ENCODE measurements around the gene ZNF467. TPM values are rescaled to one million over a fixed set of nuclear protein-coding genes. Genes with fewer than 3 reads are reported as not detected.

ZNF467 gene
- total RNA-seq, 1 donor from 2014 or later = 1.4 TPM

- Mint-ChIP-seq H3K9me3 (ENCODE audit: unreplicated experiment) (peaks cover 3% of the 10 kb centered on the region), H3K4me1 (ENCODE audit: low read depth, unreplicated experiment) (peaks cover 4% of the 10 kb centered on the region), H3K4me3 (ENCODE audit: unreplicated experiment) (peak overlapping the region; percentile 57), H3K36me3 (ENCODE audit: unreplicated experiment) (peaks cover under 1% of the 10 kb centered on the region), H3K27me3 (ENCODE audit: unreplicated experiment) (peaks cover 8% of the 10 kb centered on the region), H3K27ac (ENCODE audit: unreplicated experiment) (no peak overlapping the region)
- peak; percentile 39 for DNase-seq
- TF ChIP-seq CTCF (IDR thresholded peaks at IDR 0.05; ENCODE audit: partially characterized antibody, unreplicated experiment) = no peak
Observed at GRCh38 chr7:149772956-149773434, 393 bp downstream of the ZNF467 start.

- TF ChIP-seq CTCF (IDR thresholded peaks at IDR 0.05; ENCODE audit: partially characterized antibody, unreplicated experiment) = no peak
- peaks cover 6% of the 10 kb centered on the region for H3K36me3 Mint-ChIP-seq (ENCODE audit: unreplicated experiment)
- H3K27ac Mint-ChIP-seq (ENCODE audit: unreplicated experiment) = no peak overlapping the region
- peak overlapping the region; percentile 30 for H3K4me3 Mint-ChIP-seq (ENCODE audit: unreplicated experiment)
- peak; percentile 67 for DNase-seq
- peaks cover 4% of the 10 kb centered on the region for H3K4me1 Mint-ChIP-seq (ENCODE audit: low read depth, unreplicated experiment)
- H3K9me3 Mint-ChIP-seq (ENCODE audit: unreplicated experiment) = peaks cover 3% of the 10 kb centered on the region
- H3K27me3 Mint-ChIP-seq (ENCODE audit: unreplicated experiment) = peaks cover 12% of the 10 kb centered on the region
Observed at GRCh38 chr7:149772241-149772955, 990 bp downstream of the ZNF467 start.

- Mint-ChIP-seq H3K9me3 (ENCODE audit: unreplicated experiment) (peaks cover 3% of the 10 kb centered on the region), H3K4me1 (ENCODE audit: low read depth, unreplicated experiment) (peaks cover 4% of the 10 kb centered on the region), H3K27ac (ENCODE audit: unreplicated experiment) (no peak overlapping the region), H3K27me3 (ENCODE audit: unreplicated experiment) (peaks cover 15% of the 10 kb centered on the region), H3K4me3 (ENCODE audit: unreplicated experiment) (peak overlapping the region; percentile 59), H3K36me3 (ENCODE audit: unreplicated experiment) (peaks cover 10% of the 10 kb centered on the region)
- peak; percentile 94 for DNase-seq
- TF ChIP-seq CTCF (IDR thresholded peaks at IDR 0.05; ENCODE audit: partially characterized antibody, unreplicated experiment) = no peak
Observed at GRCh38 chr7:149771720-149772240, 1.6 kb downstream of the ZNF467 start.

- peaks cover 16% of the 10 kb centered on the region for H3K36me3 Mint-ChIP-seq (ENCODE audit: unreplicated experiment)
- peaks cover 7% of the 10 kb centered on the region for H3K4me1 Mint-ChIP-seq (ENCODE audit: low read depth, unreplicated experiment)
- no peak overlapping the region for H3K27ac Mint-ChIP-seq (ENCODE audit: unreplicated experiment)
- no peak for DNase-seq
- H3K9me3 Mint-ChIP-seq (ENCODE audit: unreplicated experiment) = peaks cover 11% of the 10 kb centered on the region
- H3K27me3 Mint-ChIP-seq (ENCODE audit: unreplicated experiment) = peaks cover 23% of the 10 kb centered on the region
- H3K4me3 Mint-ChIP-seq (ENCODE audit: unreplicated experiment) = peak overlapping the region; percentile 75
- TF ChIP-seq CTCF (IDR thresholded peaks at IDR 0.05; ENCODE audit: partially characterized antibody, unreplicated experiment) = no peak
Observed at GRCh38 chr7:149770728-149771636, 2.4 kb downstream of the ZNF467 start.
